Right atrium auricular region (tissue), 2 donors: ENCODE data around the gene DNAH10. TPM values are rescaled to one million over a fixed set of nuclear protein-coding genes. Genes with fewer than 3 reads are reported as not detected.

Experiments used
- DNase-seq: peaks from one replicate; pipeline ENCODE4 v3.0.0-alpha.2; 2019; ENCODE audit warnings: low spot score
- H3K27ac ChIP-seq, 2 donors: fragments of 200-600 bp; sonication (generic); 1 replicate in 1 of 2; 2 replicates in 1 of 2; pipeline ENCODE4 v1.5.1; 2016 to 2019
- H3K27me3 ChIP-seq, 2 donors: fragments of 200-600 bp; sonication (generic); one replicate each; pipeline versions ENCODE4 v1.5.1 to v1.6.0; 2017 to 2019
- H3K36me3 ChIP-seq: fragments of 200-600 bp; sonication (generic); one replicate; pipeline ENCODE4 v1.5.1; 2016
- H3K4me1 ChIP-seq, 2 donors: fragments of 200-600 bp; sonication (generic); one replicate each; pipeline versions ENCODE4 v1.5.1 to v1.6.0; 2017 to 2019
- H3K4me3 ChIP-seq, 2 donors: fragments of 200-600 bp; sonication (generic); 1 replicate in 1 of 2; 2 replicates in 1 of 2; pipeline ENCODE4 v1.5.1; 2017 to 2019; ENCODE audit warnings: mild to moderate bottlenecking in 1 of 2, moderate library complexity in 1 of 2
- H3K9me3 ChIP-seq, 2 donors: fragments of 200-600 bp; sonication (generic); one replicate each; pipeline ENCODE4 v1.5.1; 2019
- total RNA-seq, 2 donors: library from RNA; depleted of rRNA; stranded (reverse); fragments of >200 nt; gene quantifications; one replicate each; pipeline ENCODE4 v1.1.0, GENCODE V29; 2016
- TF ChIP-seq, protein P1 (sequence below), 2 donors: fragments of 200-600 bp; sonication (generic); IDR thresholded peaks; one replicate each; pipeline ENCODE4 v1.5.1; 2019; ENCODE audit warnings: antibody characterized with exemption in 2 of 2

Gene DNAH10
- total RNA-seq, 2 donors from 2014 or later, result 0.11 TPM; not detected in 1

DNA sequence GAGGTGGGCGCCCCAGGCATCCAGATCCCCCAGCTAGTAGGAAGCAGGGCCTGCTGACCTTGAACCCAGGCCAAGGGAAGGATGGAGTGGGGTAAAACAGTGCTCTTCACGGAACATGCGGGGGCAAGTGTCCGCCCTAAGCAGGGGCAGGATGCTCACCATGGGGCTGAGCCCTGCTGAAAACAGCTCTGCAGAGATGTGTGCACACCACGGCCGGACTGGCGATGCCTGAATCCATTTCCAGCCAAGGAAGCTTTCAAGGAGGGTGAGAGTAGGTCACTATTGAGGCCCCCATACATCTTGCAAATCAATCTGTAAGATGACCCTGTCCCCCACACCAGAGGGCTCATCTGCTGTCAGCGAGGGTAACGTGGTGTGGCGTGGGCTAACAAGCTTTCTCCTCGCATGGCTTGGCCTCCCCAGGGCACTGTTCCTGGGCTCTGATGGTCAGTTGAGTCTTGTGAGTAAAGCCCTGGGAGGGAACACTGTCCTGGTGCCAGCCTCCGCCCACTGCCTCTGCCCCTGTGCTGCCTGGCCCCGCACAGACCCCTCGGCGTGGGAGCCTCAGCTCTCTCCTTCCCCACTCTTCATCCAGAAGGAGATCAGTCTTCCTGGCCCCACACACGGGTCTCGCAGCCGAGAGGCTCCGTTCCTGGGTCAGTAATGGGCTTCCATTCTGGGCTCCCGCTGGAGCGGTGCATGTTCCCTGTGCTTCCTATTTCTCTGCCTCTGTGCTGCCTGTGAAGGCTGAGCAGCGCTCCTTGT lies 141.4 kb downstream of the DNAH10 start:
- Histone ChIP-seq H3K27ac (no peak overlapping the region), H3K36me3 (no peaks in the 10 kb centered on the region), H3K9me3 (no peaks in the 10 kb centered on the region), H3K4me3 (no peak overlapping the region), H3K4me1 (no peaks in the 10 kb centered on the region), H3K27me3 (no peaks in the 10 kb centered on the region)
- TF ChIP-seq, protein P1, sequence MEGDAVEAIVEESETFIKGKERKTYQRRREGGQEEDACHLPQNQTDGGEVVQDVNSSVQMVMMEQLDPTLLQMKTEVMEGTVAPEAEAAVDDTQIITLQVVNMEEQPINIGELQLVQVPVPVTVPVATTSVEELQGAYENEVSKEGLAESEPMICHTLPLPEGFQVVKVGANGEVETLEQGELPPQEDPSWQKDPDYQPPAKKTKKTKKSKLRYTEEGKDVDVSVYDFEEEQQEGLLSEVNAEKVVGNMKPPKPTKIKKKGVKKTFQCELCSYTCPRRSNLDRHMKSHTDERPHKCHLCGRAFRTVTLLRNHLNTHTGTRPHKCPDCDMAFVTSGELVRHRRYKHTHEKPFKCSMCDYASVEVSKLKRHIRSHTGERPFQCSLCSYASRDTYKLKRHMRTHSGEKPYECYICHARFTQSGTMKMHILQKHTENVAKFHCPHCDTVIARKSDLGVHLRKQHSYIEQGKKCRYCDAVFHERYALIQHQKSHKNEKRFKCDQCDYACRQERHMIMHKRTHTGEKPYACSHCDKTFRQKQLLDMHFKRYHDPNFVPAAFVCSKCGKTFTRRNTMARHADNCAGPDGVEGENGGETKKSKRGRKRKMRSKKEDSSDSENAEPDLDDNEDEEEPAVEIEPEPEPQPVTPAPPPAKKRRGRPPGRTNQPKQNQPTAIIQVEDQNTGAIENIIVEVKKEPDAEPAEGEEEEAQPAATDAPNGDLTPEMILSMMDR (IDR thresholded peaks at IDR 0.05), result no peak
- no peak for DNase-seq

DNA sequence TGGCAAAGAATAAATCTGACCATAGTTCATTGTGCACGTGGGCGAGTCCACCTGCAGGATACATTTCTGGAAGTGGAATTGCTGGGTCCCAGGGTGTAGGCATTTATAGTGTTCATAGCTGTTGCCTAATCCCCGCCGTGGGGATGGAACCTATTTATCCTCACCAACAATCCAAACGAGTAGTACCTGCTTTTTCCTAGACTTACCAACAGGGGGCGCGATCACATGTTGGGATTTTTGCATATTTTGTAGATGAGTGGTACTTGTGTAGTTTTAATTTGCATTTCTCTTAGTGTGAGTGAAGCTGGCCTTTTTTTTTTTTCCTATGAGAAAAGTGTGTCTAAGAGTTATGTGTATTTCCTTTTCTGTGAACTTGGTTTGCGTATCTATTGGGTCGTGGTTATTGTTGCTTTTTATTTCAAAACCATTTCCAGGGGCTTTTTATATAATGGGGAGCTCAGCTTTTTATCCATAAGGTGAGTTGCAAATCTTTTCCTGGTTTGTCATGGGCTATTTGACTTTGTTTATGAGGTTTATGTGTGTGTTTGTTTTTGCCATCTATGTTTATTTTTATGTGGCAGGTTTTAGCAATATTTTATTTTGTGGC lies 143.3 kb downstream of the DNAH10 start:
- peak; percentile 80 for DNase-seq
- Histone ChIP-seq H3K36me3 (no peaks in the 10 kb centered on the region), H3K4me3 (no peak overlapping the region), H3K27ac (no peak overlapping the region), H3K9me3 (no peaks in the 10 kb centered on the region), H3K27me3 (no peaks in the 10 kb centered on the region), H3K4me1 (no peaks in the 10 kb centered on the region)
- TF ChIP-seq, protein P1 (IDR thresholded peaks at IDR 0.05), result peak; percentile 56 to 80

DNA sequence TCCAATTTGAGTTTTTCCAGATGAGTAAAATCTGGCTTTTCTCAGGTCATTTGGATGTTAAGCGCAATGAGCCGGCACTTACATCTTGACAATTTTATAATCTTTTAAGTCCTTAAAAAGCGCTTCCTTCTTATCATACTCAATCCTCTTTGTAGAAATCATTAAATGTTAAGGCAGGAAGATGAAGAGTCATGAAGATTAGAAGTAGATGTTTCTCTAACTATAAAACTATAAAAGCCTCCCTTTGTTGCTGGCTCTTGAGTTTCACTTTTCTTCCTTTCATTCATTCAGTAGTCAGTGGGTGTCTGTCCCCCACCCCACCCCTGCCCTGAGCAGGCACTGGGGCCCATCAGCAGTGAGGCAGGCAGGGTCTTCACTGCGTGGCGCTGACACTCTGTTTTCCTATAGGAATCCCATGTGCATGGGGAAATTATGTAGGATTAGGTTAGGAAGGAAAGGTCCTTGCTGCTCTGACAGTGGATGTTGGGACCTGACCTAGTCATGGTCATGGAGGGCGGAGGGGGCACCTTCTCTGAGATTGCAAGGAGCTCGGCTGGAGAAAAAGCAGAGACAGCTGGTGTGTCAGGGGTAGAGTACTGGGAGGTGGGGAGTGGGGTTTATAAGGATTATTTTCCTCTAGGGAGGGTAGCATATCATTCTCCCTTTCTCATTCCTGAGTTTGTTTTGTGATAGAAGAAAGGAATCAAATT lies 144.8 kb downstream of the DNAH10 start:
- Histone ChIP-seq H3K27me3 (no peaks in the 10 kb centered on the region), H3K4me1 (no peaks in the 10 kb centered on the region), H3K27ac (no peak overlapping the region), H3K4me3 (no peak overlapping the region), H3K9me3 (no peaks in the 10 kb centered on the region), H3K36me3 (no peaks in the 10 kb centered on the region)
- TF ChIP-seq, protein P1 (IDR thresholded peaks at IDR 0.05), result no peak
- no peak for DNase-seq

DNA sequence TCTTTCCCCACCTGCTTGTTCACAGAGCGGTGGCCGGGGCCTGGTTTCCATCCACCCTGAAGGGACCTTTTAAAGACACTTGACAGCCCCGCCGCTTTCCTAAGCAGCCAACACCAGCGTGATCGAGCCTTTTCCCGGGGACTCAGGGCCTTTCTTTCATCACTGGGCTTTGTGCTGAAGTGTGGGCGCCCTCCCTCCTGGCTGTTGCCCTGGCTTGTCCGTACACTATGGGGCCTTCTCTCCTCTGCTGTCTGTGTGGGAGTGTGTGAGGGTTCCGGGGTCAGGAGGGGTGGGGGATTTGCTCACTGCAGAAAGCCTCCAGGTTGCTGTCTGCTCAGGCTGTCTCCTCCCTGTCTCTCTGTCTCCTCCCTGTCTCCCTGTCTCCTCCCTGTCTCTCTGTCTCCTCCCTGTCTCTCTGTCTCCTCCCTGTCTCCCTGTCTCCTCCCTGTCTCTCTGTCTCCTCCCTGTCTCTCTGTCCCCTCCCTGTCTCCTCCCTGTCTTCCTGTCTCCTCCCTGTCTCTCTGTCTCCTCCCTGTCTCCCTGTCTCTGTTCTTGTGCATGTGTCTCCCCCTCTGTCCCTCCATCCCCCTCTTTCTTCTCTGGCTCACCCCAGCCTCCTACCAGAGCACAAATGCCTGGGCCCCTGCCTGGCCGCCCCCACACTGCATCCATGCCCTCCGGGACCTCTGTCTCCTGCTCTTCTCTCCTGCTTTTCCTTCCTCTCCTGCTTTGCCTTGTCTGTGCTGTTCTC lies 145.8 kb downstream of the DNAH10 start:
- Histone ChIP-seq H3K27me3 (no peaks in the 10 kb centered on the region), H3K27ac (no peak overlapping the region), H3K4me3 (no peak overlapping the region), H3K9me3 (no peaks in the 10 kb centered on the region), H3K36me3 (no peaks in the 10 kb centered on the region), H3K4me1 (no peaks in the 10 kb centered on the region)
- no peak for DNase-seq
- TF ChIP-seq, protein P1 (IDR thresholded peaks at IDR 0.05), result no peak

DNA sequence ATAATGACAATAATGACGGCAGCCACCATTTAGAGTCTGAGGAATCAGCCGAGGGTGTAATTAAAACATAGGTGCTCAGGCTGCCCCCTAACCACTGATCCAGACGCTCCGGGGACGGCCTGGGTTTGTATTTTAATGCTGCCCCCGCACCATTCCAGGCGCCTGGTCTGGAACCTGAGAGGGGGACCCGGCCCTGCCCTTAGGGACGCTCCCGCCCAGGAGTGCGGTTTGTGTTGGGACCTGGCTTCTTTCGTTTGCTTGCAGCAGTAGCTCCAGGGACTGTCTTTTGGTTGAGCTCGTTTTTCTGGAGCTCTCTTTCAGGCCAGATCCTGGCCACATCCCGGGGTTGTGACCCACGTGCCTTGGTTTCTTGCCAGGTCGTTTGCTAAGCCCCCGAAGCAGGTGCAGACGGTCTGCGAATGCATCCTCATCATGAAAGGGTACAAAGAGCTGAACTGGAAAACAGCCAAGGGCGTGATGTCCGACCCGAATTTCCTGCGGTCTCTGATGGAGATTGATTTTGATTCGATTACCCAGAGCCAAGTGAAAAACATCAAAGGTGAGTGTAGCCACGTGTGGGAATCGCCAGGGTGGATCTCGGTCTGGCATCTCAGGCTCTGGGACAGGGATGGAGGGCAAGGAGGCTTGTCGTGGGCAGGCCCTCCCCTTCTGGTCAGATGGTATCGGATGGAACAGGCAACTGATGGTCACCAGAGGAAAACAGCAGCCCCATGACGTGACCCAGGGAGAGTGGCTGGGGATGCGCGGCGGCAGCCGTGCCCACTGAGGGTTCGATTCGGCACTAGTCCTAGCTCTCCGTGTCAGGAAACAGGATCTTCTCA lies 147.0 kb downstream of the DNAH10 start:
- Histone ChIP-seq H3K27me3 (no peaks in the 10 kb centered on the region), H3K4me1 (no peaks in the 10 kb centered on the region), H3K4me3 (no peak overlapping the region), H3K27ac (no peak overlapping the region), H3K36me3 (no peaks in the 10 kb centered on the region), H3K9me3 (no peaks in the 10 kb centered on the region)
- no peak for DNase-seq
- TF ChIP-seq, protein P1 (IDR thresholded peaks at IDR 0.05), result no peak
